OCI-LY3 (cell line): ENCODE measurements around the gene KIF1A.

Experiments
- CTCF ChIP-seq: fragments of 200-600, 300-600 bp; sonication (generic); IDR thresholded peaks from 2 replicates; pipeline ENCODE4 v1.5.1; 2014; ENCODE audit warnings: antibody characterized with exemption, low read length, low read depth
- EZH2phosphoT487 ChIP-seq: fragments of 200-600 bp; shearing (Covaris generic); IDR thresholded peaks from 2 replicates; pipeline ENCODE4 v1.6.1; 2018; ENCODE audit warnings: antibody characterized with exemption, mixed run types, low read depth

GRCh38 chr2:240704651-240705050, 115.4 kb downstream of the KIF1A start:
- TF ChIP-seq CTCF, result no peak
- TF ChIP-seq EZH2phosphoT487, result no peak
